Ascending aorta (tissue), 2 donors: Measurements from ENCODE around the gene CLEC11A. TPM values are rescaled to one million over a fixed set of nuclear protein-coding genes. Genes with fewer than 3 reads are reported as not detected.

Experiments used
- DNase-seq, 2 donors: peaks; one replicate each; pipeline ENCODE4 v3.0.0-alpha.2; 2019; ENCODE audit warnings: low spot score in 2 of 2
- H3K27ac ChIP-seq, 2 donors: fragments of 200-600 bp; sonication (generic); one replicate each; pipeline ENCODE4 v1.5.1; 2016 to 2017; ENCODE audit warnings: mild to moderate bottlenecking in 1 of 2
- H3K27me3 ChIP-seq: fragments of 200-600 bp; sonication (generic); one replicate; pipeline ENCODE4 v1.5.1; 2017
- H3K36me3 ChIP-seq, 2 donors: fragments of 200-600 bp; sonication (generic); one replicate each; pipeline ENCODE4 v1.5.1; 2016
- H3K4me1 ChIP-seq, 2 donors: fragments of 200-600 bp; sonication (generic); one replicate each; pipeline ENCODE4 v1.5.1; 2016 to 2017; ENCODE audit warnings: mild to moderate bottlenecking in 1 of 2
- H3K4me3 ChIP-seq, 2 donors: fragments of 200-600 bp; sonication (generic); one replicate each; pipeline ENCODE4 v1.5.1; 2016 to 2017; ENCODE audit warnings: mild to moderate bottlenecking in 1 of 2
- H3K9me3 ChIP-seq, 2 donors: fragments of 200-600 bp; sonication (generic); one replicate each; pipeline ENCODE4 v1.5.1; 2016
- CTCF ChIP-seq, 3 experiments: fragments of 200-600 bp in 2 of 3; fragments of 450-650 bp in 1 of 3; sonication (generic) in 2 of 3; IDR thresholded peaks; one replicate each; pipeline ENCODE4 v1.5.1; 2016 to 2019; ENCODE audit warnings: antibody characterized with exemption in 3 of 3, mild to moderate bottlenecking in 1 of 3, moderate library complexity in 1 of 3
- intact Hi-C: fragments of 100-400 bp; cut with DNase I; formaldehyde crosslinking; loops from one replicate; pipeline ENCODE4 v1.15.1; 2023
- total RNA-seq: library from RNA; depleted of rRNA; stranded (reverse); fragments of >200 nt; gene quantifications from one replicate; pipeline ENCODE4 v1.1.0, GENCODE V29; 2016

CLEC11A gene
- total RNA-seq, 1 donor from 2014 or later: not detected

- H3K27ac ChIP-seq: no peak overlapping the region
- no peaks in the 10 kb centered on the region for H3K27me3 ChIP-seq
- H3K9me3 ChIP-seq: no peaks in the 10 kb centered on the region
- H3K4me3 ChIP-seq: no peak overlapping the region
- H3K36me3 ChIP-seq: no peaks in the 10 kb centered on the region
- intact Hi-C loops: no loop called here
- no peaks in the 10 kb centered on the region for H3K4me1 ChIP-seq
- no peak for DNase-seq
- TF ChIP-seq CTCF (IDR thresholded peaks at IDR 0.05): no peak
These were observed 13.1 kb upstream of the CLEC11A start for GRCh38 chr19:50710094-50710493.

GRCh38 chr19:50710612-50711011 lies 12.6 kb upstream of the CLEC11A start:
- Histone ChIP-seq H3K27me3 (no peaks in the 10 kb centered on the region), H3K4me3 (no peak overlapping the region), H3K9me3 (no peaks in the 10 kb centered on the region), H3K4me1 (no peaks in the 10 kb centered on the region), H3K36me3 (no peaks in the 10 kb centered on the region), H3K27ac (no peak overlapping the region)
- TF ChIP-seq CTCF (IDR thresholded peaks at IDR 0.05): no peak
- intact Hi-C loops: no loop called here
- DNase-seq: no peak

GRCh38 chr19:50711196-50711595 lies 12.0 kb upstream of the CLEC11A start:
- H3K4me3 ChIP-seq: no peak overlapping the region
- no peaks in the 10 kb centered on the region for H3K4me1 ChIP-seq
- intact Hi-C loops: no loop called here
- no peak for TF ChIP-seq CTCF (IDR thresholded peaks at IDR 0.05)
- no peaks in the 10 kb centered on the region for H3K36me3 ChIP-seq
- DNase-seq: no peak
- no peaks in the 10 kb centered on the region for H3K27me3 ChIP-seq
- H3K27ac ChIP-seq: no peak overlapping the region
- no peaks in the 10 kb centered on the region for H3K9me3 ChIP-seq

GRCh38 chr19:50711805-50712204 lies 11.4 kb upstream of the CLEC11A start:
- no peak for TF ChIP-seq CTCF (IDR thresholded peaks at IDR 0.05)
- Histone ChIP-seq H3K27me3 (no peaks in the 10 kb centered on the region), H3K4me3 (no peak overlapping the region), H3K36me3 (no peaks in the 10 kb centered on the region), H3K27ac (no peak overlapping the region), H3K4me1 (no peaks in the 10 kb centered on the region), H3K9me3 (no peaks in the 10 kb centered on the region)
- DNase-seq: no peak
- intact Hi-C loops: no loop called here

- Histone ChIP-seq H3K27me3 (peaks cover under 1% of the 10 kb centered on the region), H3K4me3 (no peak overlapping the region), H3K9me3 (no peaks in the 10 kb centered on the region), H3K36me3 (no peaks in the 10 kb centered on the region), H3K27ac (no peak overlapping the region), H3K4me1 (no peaks in the 10 kb centered on the region)
- no peak for TF ChIP-seq CTCF (IDR thresholded peaks at IDR 0.05)
- intact Hi-C loops: no loop called here
- no peak for DNase-seq
These were observed 10.3 kb upstream of the CLEC11A start for GRCh38 chr19:50712833-50713232.

GRCh38 chr19:50713556-50714236 lies 9.5 kb upstream of the CLEC11A start:
- no peaks in the 10 kb centered on the region for H3K36me3 ChIP-seq
- H3K27me3 ChIP-seq: peaks cover 5% of the 10 kb centered on the region
- DNase-seq: no peak
- no peak for TF ChIP-seq CTCF (IDR thresholded peaks at IDR 0.05)
- H3K9me3 ChIP-seq: no peaks in the 10 kb centered on the region
- intact Hi-C loops: no loop called here
- peaks cover under 1 to 5% of the 10 kb centered on the region in 2 donors for H3K4me1 ChIP-seq
- no peak overlapping the region for H3K4me3 ChIP-seq
- no peak overlapping the region for H3K27ac ChIP-seq
